Tracheal epithelial cell (primary cell): ENCODE measurements around the gene ALK. TPM values are rescaled to one million over a fixed set of nuclear protein-coding genes. Genes with fewer than 3 reads are reported as not detected.

Source experiments
- total RNA-seq: library from RNA; depleted of rRNA; stranded (reverse); fragments of >200 nt; gene quantifications from 2 replicates; pipeline ENCODE4 v1.2.1, GENCODE V29; 2014

The ALK gene
- total RNA-seq: not detected in 2 replicates

GRCh38 chr2:29921560-29921915 lies at the start of gene ALK:
ALK (minus strand) TSS chr2:29921586; CDS start chr2:29920659, 927 bp downstream.

Other genes with a start within 250 kb of the ALK start
- gene YPEL5, start 225.4 kb upstream of the ALK start, total RNA-seq: 67.5 and 77.8 TPM in 2 replicates